CD4-positive, alpha-beta T cell treated with Interferon alpha-2 for 1 hour (primary cell): ENCODE results near the gene GTF2IRD2.
"Not testable (repeated sequence)": the region's sequence is repeated elsewhere in the genome, so short reads cannot be mapped to it uniquely, and the experiment has no call there.

Experiments
- DNase-seq, 2 donors: peaks; one replicate each; pipeline ENCODE4 v3.0.0-alpha.2; 2020 to 2022

Gene GTF2IRD2

DNA sequence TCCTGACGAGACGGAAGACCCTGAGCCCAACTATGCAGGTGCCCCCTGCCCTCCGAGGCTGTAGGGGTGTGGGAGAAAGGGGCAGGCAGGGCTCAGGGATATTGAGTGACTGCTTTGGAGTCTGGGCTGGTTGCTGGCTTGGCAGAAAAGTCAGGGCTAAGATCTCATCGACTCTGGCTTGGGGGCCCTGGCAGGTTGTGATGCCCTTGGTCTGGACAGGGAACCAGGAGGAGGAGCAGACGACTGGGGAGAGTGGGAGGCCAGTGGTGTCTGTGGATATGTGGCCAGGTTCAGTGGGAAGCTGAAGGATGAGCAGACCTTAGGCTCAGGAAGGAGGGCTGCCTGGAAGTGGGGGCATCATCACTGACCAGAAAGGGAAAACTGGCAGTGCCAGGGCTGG, 67.8 kb downstream of the GTF2IRD2 start:
- DNase-seq = not testable (repeated sequence)

DNA sequence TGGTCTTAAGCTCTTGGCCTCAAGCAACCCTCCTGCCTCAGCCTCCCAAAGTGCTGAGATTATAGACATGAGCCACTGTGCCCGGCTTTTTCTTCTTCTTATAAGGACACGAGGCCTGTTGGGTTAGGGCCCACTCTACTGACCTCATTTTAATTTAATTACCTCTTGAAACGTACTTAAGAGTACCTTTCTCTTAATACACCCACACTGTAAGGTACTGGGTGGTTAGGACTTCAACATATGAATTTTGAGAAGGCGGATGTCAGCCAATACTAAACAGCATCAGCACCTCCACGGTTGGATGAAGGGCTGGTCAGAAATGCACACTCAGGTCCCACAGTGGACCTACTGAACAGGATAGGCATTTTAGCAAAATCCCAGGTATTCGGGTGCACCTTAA, 69.7 kb downstream of the GTF2IRD2 start:
- not testable (repeated sequence) for DNase-seq

DNA sequence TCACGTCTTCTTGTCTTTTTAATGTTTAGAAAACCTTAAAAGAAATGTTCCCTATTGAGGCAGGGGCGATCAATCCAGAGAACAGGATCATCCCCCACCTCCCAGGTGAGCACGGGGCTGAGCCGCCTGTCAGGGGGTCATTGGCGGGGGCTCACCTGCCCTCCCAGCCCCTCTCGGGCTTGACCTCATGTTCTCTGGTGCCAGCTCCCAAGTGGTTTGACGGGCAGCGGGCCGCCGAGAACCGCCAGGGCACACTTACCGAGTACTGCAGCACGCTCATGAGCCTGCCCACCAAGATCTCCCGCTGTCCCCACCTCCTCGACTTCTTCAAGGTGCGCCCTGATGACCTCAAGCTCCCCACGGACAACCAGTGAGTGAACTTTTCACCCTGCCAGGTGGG, 72.4 kb downstream of the GTF2IRD2 start:
- not testable (repeated sequence) for DNase-seq

DNA sequence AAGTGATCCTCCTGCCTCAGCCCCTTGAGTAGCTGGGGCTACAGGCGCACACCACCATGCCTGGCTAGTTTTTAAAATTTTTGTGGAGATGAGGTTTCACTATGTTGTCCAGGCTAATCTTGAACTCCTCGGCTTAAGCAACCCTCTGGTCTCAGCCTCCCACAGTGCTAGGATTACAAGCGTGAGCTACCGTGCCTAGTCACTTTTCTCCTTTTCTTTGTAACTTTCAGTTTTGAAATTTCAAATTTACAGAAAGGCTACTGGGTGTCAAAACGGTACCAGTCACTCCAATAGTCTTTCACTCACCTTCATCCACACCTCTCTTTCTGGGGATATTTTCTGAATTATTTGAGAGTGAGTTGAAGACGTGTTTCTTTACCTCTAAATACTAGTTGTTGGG, 76.3 kb downstream of the GTF2IRD2 start:
- not testable (repeated sequence) for DNase-seq

DNA sequence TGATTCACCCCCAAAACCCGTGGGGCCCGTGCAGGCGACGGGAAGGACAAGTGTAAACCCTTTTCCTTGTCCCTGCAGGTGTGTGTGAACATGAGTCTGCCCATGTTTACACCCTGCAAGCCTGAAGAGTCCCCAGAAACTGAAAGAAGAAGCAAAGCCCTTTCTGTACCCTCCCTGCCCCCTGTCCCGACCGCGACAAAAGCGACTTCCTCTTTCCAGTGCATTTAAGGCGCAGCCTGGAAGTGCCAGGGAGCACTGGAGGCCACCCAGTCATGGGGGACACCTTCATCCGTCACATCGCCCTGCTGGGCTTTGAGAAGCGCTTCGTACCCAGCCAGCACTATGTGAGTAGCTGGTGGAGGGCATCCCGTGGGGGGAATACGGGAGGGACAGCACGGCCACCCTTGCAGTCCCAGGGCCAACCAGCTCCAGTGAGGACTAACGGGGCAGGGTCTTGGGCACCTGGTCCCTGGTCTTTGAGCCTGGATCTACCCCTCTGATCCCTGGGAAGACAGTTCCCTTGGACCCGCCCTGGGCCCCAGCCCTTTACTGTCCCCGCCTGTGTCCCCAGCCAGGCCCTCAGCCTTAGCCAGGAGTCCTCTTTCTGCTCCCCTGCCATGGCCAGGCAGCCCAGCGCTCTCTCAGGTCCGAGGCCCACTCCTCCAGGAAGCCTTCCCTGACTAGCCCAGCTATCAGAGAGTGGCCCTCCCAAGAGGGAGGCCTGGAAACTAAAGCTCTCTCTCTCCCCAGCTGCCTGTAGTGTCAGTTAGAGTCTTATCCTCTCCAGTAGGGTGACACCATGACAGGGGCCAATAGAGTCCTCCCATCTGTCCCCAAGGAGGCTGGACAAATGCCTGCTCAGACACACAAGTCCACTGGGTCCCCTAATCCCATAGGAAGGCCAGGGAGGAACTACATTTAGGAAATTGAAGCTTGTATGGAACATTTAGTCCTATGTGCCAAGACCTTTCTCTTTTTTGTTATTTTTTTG, 77.3 kb downstream of the GTF2IRD2 start, which contains the start of gene NCF1:
Gene NCF1 (plus strand): TSS at position 252 of the 991 bp plus-strand sequence. CDS start 21 bp downstream, at position 273.
- DNase-seq = not testable (repeated sequence)

DNA sequence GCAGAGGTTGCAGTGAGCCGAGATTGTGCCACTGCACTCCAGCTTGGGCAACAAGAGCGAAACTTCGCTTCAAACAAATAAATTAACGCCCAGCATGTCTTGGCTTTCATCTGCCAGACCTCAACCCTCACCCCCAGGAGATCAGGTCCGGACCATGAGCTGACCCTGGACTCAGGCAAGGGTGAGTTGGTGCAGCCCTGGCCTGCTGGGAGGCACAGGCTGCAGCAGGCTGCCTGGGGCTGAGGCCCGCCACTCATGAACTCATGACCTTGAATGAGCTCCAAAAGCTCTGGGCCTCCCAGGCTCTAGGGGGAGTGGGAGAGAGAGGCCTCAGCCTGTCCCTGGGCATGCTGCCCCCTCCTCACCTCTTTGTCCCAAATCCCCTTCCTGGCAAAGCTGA, 79.3 kb downstream of the GTF2IRD2 start:
- not testable (repeated sequence) for DNase-seq

DNA sequence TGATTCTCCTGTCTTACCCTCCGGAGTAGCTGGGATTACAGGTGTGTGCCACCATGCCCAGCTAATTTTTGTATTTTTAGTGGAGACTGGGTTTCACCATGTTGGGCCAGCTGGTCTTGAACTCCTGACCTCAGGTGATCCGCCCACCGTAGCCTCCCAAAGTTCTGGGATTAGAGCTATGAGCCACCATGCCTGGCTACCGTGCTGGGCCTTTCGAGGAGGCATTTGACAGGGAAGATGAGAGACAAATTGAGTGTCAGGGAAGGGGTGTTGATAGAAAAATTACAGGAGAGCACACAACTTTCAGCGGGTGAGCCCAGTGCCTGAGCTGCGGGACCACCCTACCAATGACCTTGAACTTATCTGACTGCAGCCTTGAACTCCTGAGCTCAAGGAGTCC, 81.3 kb downstream of the GTF2IRD2 start:
- DNase-seq = not testable (repeated sequence)

DNA sequence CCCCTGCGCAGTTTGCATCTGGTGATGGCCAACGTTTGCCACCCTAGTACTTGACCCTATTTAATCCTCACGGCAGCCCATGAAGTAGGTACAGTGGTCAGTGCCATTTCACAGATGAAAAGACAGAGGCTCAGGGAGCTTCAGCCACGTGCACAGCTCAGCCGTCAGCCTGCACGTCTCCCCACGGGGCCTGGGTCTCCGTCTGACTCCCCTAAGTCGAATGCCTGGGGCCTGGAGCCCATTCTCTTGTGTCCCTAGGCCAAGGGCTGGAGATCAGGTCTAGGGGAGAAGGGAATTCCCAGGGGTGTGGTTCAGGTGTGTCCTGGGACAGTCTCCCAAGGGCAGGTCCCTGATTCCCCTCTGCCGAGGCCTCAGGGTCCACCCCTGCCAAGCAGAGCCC, 84.4 kb downstream of the GTF2IRD2 start:
- DNase-seq = not testable (repeated sequence)

DNA sequence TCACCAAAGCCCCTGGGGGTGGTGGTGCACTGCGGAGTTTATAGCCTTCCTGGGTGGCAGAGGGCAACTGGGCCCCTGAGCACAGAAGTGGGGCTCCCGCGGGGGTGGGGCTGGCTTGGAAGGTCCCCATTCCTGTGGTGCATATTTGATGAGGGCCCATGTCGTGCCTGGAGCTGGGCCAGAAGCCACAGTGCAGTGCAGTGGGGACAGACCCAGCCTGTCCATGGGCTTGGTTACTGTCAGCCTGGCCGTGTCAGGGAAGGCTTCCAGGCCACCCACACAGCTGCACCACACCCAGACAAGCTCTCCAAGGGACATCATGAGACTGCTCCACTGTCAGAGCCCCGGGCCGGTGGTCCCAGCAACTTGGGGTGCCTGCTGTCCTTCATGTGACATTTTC, 84.9 kb downstream of the GTF2IRD2 start:
- not testable (repeated sequence) for DNase-seq

DNA sequence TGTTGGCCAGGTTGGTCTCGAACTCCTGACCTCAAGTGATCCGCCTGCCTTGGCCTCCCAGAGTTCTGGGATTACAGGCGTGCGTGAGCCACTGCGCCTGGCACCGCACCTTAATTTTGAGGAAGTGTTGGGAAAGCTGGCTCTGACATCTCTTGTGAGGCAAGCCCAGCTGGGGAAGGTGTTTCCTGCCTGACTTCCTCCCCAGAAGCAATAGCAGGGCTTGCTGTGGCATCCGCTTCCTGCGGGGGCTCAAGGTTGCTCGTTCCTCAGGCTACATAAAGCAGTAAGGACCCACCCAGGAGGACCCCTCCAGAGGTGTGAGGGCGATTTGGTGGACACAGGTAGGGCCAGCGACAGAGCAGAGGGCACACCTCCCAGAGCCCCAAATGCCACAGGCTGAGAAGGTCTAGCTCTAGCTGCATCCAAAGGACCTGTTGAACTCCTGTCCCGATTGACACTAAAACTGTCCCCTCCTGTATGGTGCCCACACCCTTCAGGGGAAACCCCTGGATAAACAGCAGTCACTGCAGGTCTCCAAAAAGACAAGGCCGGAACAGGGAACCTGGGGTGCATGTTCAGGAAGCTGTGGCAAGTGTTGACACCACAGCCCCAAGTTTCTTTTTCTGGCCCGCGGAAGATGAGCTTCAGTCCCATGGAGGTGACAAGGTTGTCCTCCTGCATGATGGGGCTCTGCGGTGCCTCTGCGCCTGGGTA, 86.0 kb downstream of the GTF2IRD2 start:
- not testable (repeated sequence) for DNase-seq

DNA sequence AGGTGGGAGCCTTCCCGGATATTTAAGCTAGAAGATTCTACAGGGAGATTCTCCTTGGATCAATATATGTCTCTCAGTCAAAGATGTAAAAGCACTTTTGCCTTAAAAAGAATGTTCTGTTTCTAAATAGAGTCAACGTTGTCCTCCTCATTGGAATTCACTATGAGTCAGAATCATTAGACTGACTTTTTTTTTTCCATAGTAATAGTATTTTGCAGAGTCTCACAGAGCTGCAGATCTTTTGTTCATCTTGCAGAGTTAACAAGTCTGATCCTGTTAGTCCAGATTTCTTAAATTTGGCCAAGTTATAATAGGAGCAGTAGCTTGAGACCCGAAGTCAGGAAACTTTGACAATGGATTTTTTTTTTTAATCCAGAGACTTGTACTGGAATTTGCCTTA, 92.4 kb downstream of the GTF2IRD2 start:
- not testable (repeated sequence) for DNase-seq

DNA sequence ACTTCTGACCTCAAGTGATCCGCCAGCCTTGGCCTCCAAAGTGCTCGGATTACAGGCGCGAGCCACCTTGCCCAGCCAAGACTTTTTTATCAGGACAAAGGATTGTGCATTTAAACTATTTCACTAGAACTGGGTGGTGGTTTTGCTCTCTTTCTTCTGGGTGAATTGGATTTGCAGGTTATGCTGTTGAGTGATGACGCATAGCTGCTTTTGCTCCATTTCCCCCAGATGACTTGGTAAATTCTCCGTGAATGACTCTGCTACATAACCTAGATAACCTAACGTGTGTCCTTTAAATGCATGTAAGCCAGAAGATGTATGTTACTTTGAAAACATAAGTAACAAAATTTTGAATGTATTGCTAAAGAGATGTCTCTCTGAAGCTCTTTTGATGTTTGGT, 93.1 kb downstream of the GTF2IRD2 start:
- not testable (repeated sequence) for DNase-seq

DNA sequence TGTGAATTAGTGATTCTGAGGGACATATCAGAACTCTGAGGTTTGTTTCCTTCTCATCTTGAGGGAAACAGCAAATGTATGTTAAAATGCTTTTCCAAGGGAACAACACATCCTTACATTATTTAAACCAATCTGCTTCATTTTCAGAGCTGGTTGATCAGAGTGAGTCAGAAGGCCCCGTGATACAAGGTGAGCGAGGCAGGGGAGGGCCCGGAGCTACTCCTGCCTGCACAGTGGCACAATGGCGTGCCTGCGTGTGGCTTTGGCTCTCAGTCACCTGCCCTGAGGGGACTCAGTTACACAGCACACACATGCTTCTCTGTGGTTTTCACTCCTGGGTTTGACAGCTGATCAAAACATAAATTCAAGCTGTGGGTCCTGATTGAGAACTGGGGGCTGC, 94.7 kb downstream of the GTF2IRD2 start:
- DNase-seq = not testable (repeated sequence)

DNA sequence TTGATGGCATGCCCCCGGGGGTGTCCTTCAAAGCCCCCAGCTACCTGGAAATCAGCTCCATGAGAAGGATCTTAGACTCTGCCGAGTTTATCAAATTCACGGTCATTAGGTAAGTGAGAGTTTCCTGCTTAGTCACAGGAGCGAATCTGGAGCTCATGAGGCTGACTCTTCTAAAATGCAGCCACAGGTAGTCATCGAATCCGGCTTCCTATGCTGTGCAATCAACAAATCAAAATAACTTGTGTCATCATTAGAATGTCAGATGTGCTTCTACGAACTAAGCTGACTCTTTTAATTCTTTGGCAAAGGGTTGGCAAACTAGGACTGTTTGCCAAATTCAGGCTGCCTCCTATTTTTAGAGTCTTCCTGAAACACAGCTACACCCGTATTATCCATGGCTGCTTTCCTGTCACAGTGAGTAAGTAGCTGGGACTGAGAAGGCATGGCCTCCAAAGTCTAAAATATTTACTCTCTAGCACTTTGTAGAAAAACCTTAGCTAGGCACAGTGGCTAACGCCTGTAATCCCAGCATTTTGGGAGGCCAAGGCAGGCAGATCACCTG, 97.4 kb downstream of the GTF2IRD2 start:
- not testable (repeated sequence) for DNase-seq
